CD4-positive, alpha-beta memory T cell (primary cell): ENCODE results near the gene TRIM72. TPM values are rescaled to one million over a fixed set of nuclear protein-coding genes. Genes with fewer than 3 reads are reported as not detected.
"Not testable (repeated sequence)": the region's sequence is repeated elsewhere in the genome, so short reads cannot be mapped to it uniquely, and the experiment has no call there.

Experiments
- CTCF ChIA-PET: fragments of 350-600 bp; sonication (Branson Sonifier 250); formaldehyde crosslinking; loops from one replicate; lab custom pipeline; 2021; ENCODE audit warnings: inconsistent platforms; ENCODE audit not compliant: partially characterized antibody; lab: Charles Lee
- POLR2A ChIA-PET: fragments of 350-600 bp; sonication (Branson Sonifier 250); formaldehyde crosslinking; loops from one replicate; lab custom pipeline; 2021; ENCODE audit not compliant: partially characterized antibody; lab: Charles Lee
- DNase-seq, 5 donors: peaks; one replicate each; pipeline versions ENCODE4 v3.0.0 to v3.0.0-alpha.2; 2020 to 2022; ENCODE audit warnings: mixed read lengths in 1 of 5
- H3K27ac ChIP-seq: one replicate; pipeline ENCODE4 v1.7.0; 2013; ENCODE audit warnings: low read depth, low read length
- H3K27me3 ChIP-seq: 2 replicates; pipeline ENCODE4 v1.7.0; 2013; ENCODE audit warnings: mild to moderate bottlenecking, low read length, moderate library complexity; ENCODE audit not compliant: insufficient read depth
- H3K36me3 ChIP-seq: 2 replicates; pipeline ENCODE4 v1.7.0; 2013; ENCODE audit warnings: mild to moderate bottlenecking, low read length, moderate library complexity; ENCODE audit not compliant: insufficient read depth
- H3K4me1 ChIP-seq: 2 replicates; pipeline ENCODE4 v1.7.0; 2013; ENCODE audit warnings: mild to moderate bottlenecking, low read length, moderate library complexity; ENCODE audit not compliant: insufficient read depth
- H3K4me3 ChIP-seq, 2 donors: one replicate each; pipeline ENCODE4 v1.7.0; 2013; ENCODE audit warnings: low read length in 2 of 2, mild to moderate bottlenecking in 1 of 2
- H3K9me3 ChIP-seq, 2 donors: one replicate each; pipeline ENCODE4 v1.7.0; 2013; ENCODE audit warnings: low read length in 2 of 2, control low read depth in 1 of 2; ENCODE audit not compliant: control insufficient read depth in 1 of 2
- H3K27ac Mint-ChIP-seq, 7 donors: one replicate each; pipeline ENCODE4 v1.8.0; 2020 to 2021; ENCODE audit warnings: mixed read lengths in 7 of 7, mild to moderate bottlenecking in 6 of 7, inconsistent platforms in 3 of 7, moderate library complexity in 3 of 7
- H3K27me3 Mint-ChIP-seq, 2 donors: one replicate each; pipeline ENCODE4 v1.8.0; 2020 to 2021; ENCODE audit warnings: mixed read lengths in 2 of 2
- H3K36me3 Mint-ChIP-seq, 2 donors: one replicate each; pipeline ENCODE4 v1.8.0; 2020 to 2021; ENCODE audit warnings: mixed read lengths in 2 of 2, inconsistent platforms in 1 of 2, mild to moderate bottlenecking in 1 of 2
- H3K4me1 Mint-ChIP-seq, 4 donors: one replicate each; pipeline ENCODE4 v1.8.0; 2020 to 2021; ENCODE audit warnings: mixed read lengths in 4 of 4, mild to moderate bottlenecking in 1 of 4
- H3K4me3 Mint-ChIP-seq, 8 donors: one replicate each; pipeline ENCODE4 v1.8.0; 2020 to 2021; ENCODE audit warnings: mixed read lengths in 8 of 8, mild to moderate bottlenecking in 7 of 8, moderate library complexity in 6 of 8, inconsistent platforms in 3 of 8
- H3K9me3 Mint-ChIP-seq, 8 donors: one replicate each; pipeline ENCODE4 v1.8.0; 2020 to 2021; ENCODE audit warnings: mixed read lengths in 8 of 8, mild to moderate bottlenecking in 5 of 8, inconsistent platforms in 3 of 8, moderate library complexity in 1 of 8
- intact Hi-C: fragments of 100-400 bp; cut with micrococcal nuclease; formaldehyde crosslinking; loops from one replicate; pipeline ENCODE4 v1.15.1; 2023
- polyA plus RNA-seq, 2 donors: library from polyadenylated mRNA; unstranded; fragments of 300-500 nt; fragmentation: Illumina TruSeq; gene quantifications; one replicate each; pipeline ENCODE4 v1.2.3, GENCODE V29; 2021
- total RNA-seq, 2 experiments: library from RNA; stranded (reverse); gene quantifications; one replicate each; pipeline ENCODE4 v1.2.3, GENCODE V29; 2021

The TRIM72 gene
- total and polyA plus RNA-seq, 4 experiments from 2014 or later: not detected

- DNase-seq: no peak
- H3K27ac Mint-ChIP-seq: no peak overlapping the region
- intact Hi-C loops: no loop called here
- CTCF ChIA-PET: interaction anchor here (0.6 kb wide), 1 partner anchor 24 kb away, joined by 3 read pairs; no protein-coding TSS in a partner anchor
- H3K4me1 ChIP-seq: no peaks in the 10 kb centered on the region
- POLR2A ChIA-PET: no interaction called here
- no peaks in the 10 kb centered on the region for H3K4me1 Mint-ChIP-seq
- H3K36me3 ChIP-seq: no peaks in the 10 kb centered on the region
- H3K36me3 Mint-ChIP-seq: peaks cover 0 to 4% of the 10 kb centered on the region in 2 donors
- no peak overlapping the region for H3K4me3 ChIP-seq
- H3K27me3 ChIP-seq: no peaks in the 10 kb centered on the region
- no peak overlapping the region for H3K27ac ChIP-seq
- no peaks in the 10 kb centered on the region for H3K9me3 Mint-ChIP-seq
- H3K9me3 ChIP-seq: no peaks in the 10 kb centered on the region
- peaks cover 2 to 7% of the 10 kb centered on the region in 2 donors for H3K27me3 Mint-ChIP-seq
- H3K4me3 Mint-ChIP-seq: no peak overlapping the region
Observed at GRCh38 chr16:31273676-31274075, 59.8 kb downstream of the TRIM72 start.

DNA sequence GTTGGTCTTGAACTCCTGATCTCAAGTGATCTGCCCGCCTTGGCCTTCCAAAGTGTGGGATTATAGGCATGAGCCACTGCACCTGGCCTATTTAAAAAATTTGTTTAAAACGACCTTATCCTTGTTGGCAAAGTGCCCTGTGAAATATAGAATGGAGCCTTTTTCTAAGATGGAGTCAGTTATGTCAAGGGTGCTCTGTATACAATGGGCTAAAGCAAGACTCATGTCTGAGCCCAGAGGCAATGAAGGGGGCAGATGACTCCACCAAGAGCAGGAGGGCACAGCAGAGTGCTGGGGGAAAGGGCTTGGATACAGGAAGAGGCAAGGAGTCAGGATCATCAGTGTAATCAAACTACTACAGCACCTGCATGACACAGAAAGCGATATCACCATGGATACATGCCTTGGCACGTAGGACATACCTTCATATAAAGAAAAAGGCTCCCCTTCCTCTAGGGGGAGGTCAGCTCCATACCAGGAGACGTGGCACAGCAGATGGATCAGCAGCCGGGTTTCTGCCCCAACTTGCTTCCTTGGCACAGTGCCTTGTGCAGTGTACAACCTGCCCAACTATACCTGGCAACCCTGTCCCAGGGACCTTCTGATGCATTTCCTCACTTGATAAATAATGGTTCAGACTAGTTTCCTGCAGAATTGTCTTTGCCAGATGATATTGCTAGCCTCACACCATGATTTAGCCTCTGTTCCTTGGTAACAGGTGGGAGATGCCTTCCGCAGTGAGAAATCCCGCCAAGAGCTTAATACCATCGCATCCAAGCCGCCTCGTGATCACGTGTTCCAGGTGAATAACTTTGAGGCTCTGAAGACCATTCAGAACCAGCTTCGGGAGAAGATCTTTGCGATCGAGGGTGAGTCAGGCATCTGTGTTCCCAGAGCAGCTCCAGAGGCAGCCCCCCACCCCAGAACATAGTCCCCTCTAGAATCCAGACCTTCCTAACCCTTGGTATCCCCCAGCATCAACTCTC lies 61.2 kb downstream of the TRIM72 start:
- intact Hi-C loops: no loop called here
- H3K36me3 Mint-ChIP-seq: peaks cover 0 to 7% of the 10 kb centered on the region in 2 donors
- no peaks in the 10 kb centered on the region for H3K27me3 ChIP-seq
- no peak overlapping the region for H3K27ac ChIP-seq
- no peak overlapping the region for H3K4me3 ChIP-seq
- POLR2A ChIA-PET: interaction anchor here (0.9 to 1.1 kb wide), 2 partner anchors 26 to 95 kb away, joined by 3 read pairs; partner anchors contain the start of gene FUS
- no peak overlapping the region for H3K4me3 Mint-ChIP-seq
- H3K4me1 Mint-ChIP-seq: no peaks in the 10 kb centered on the region
- CTCF ChIA-PET: no interaction called here
- no peaks in the 10 kb centered on the region for H3K4me1 ChIP-seq
- no peaks in the 10 kb centered on the region for H3K9me3 Mint-ChIP-seq
- peak overlapping the region in 1 of 7 donors; percentile 65 for H3K27ac Mint-ChIP-seq
- no peaks in the 10 kb centered on the region for H3K36me3 ChIP-seq
- peaks cover 2 to 7% of the 10 kb centered on the region in 2 donors for H3K27me3 Mint-ChIP-seq
- no peaks in the 10 kb centered on the region for H3K9me3 ChIP-seq
- DNase-seq: no peak

DNA sequence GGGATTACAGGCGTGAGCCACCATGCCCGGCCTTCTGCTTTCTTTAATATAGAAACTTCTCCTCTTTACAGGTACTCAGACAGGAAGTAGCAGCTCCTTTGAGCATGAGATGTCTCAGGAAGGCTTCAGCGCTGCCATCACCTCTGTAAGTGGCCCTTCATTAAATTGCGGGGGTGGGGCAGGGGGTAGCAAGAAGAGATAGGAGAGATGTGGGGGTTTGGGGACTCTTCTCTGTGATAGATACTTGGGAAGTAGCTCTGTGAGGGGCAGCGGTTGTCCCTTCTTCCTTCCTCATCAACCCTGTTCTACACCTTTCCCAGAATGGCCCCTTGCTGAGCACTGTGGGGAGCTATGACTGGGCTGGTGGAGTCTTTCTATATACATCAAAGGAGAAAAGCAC lies 62.7 kb downstream of the TRIM72 start:
- intact Hi-C loops: no loop called here
- Mint-ChIP-seq H3K27me3 (peaks cover 2 to 7% of the 10 kb centered on the region in 2 donors), H3K4me1 (no peaks in the 10 kb centered on the region), H3K9me3 (peaks cover 0 to 6% (median 0%) of the 10 kb centered on the region in 8 donors), H3K36me3 (peaks cover under 1 to 10% of the 10 kb centered on the region in 2 donors), H3K4me3 (no peak overlapping the region), H3K27ac (no peak overlapping the region)
- Histone ChIP-seq H3K4me3 (no peak overlapping the region), H3K9me3 (no peaks in the 10 kb centered on the region), H3K36me3 (no peaks in the 10 kb centered on the region), H3K4me1 (no peaks in the 10 kb centered on the region), H3K27me3 (no peaks in the 10 kb centered on the region), H3K27ac (no peak overlapping the region)
- ChIA-PET CTCF (no interaction called here), POLR2A (interaction anchor here (0.9 to 1.1 kb wide), 2 partner anchors 24 to 96 kb away, joined by 3 read pairs; partner anchors contain the start of gene FUS)
- no peak for DNase-seq

DNA sequence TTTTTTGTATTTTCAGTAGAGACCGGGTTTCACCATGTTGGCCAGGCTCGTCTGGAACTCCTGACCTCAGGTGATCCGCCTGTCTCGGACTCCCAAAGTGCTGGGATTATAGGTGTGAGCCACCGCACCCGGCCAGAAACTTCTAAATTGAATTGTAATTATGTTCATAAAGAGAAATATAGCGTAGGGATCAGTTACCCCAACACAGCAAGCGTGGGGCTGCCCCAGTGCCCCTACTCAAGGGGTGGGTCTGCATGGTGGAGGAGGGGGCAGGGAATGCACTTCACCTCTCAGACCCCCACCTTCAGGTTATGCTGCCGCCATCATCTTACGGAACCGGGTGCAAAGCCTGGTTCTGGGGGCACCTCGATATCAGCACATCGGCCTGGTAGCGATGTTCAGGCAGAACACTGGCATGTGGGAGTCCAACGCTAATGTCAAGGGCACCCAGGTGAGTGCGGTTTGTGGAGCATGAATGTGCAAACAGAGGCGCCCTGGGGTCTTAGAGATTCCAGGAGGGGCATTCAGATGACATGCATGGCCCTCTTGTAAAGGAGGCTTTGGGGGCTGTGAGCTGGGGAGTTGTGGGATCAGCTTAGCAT lies 63.8 kb downstream of the TRIM72 start:
- no peaks in the 10 kb centered on the region for H3K27me3 ChIP-seq
- intact Hi-C loops: no loop called here
- Mint-ChIP-seq H3K36me3 (peaks cover 5 to 10% of the 10 kb centered on the region in 2 donors), H3K9me3 (peaks cover 0 to 6% (median 0%) of the 10 kb centered on the region in 8 donors), H3K27me3 (peaks cover 2% of the 10 kb centered on the region in 2 donors), H3K4me3 (no peak overlapping the region), H3K27ac (no peak overlapping the region), H3K4me1 (no peaks in the 10 kb centered on the region)
- no peaks in the 10 kb centered on the region for H3K9me3 ChIP-seq
- ChIA-PET POLR2A (no interaction called here), CTCF (no interaction called here)
- H3K4me3 ChIP-seq: no peak overlapping the region
- no peak overlapping the region for H3K27ac ChIP-seq
- H3K4me1 ChIP-seq: no peaks in the 10 kb centered on the region
- H3K36me3 ChIP-seq: no peaks in the 10 kb centered on the region
- DNase-seq: no peak

GRCh38 chr16:31278853-31279252 lies 64.9 kb downstream of the TRIM72 start:
- H3K36me3 ChIP-seq, H3K4me3 Mint-ChIP-seq, H3K27me3 Mint-ChIP-seq, H3K27ac Mint-ChIP-seq, H3K9me3 ChIP-seq, CTCF ChIA-PET, DNase-seq, POLR2A ChIA-PET, H3K9me3 Mint-ChIP-seq, H3K27me3 ChIP-seq, H3K36me3 Mint-ChIP-seq, H3K4me3 ChIP-seq, H3K4me1 ChIP-seq, H3K27ac ChIP-seq, intact Hi-C loops, H3K4me1 Mint-ChIP-seq: not testable (repeated sequence)

Other genes with a start within 250 kb of the TRIM72 start
- 1 to 10 TPM; 3.6 to 4.3 TPM for gene HSD3B7, start 228.9 kb upstream of the TRIM72 start, total RNA-seq
- gene HSD3B7, start 228.9 kb upstream of the TRIM72 start, polyA plus RNA-seq: 1 to 10 TPM in 1 of 2 donors, under 1 TPM in 1; 0.08 to 1.2 TPM
- gene STX1B, start 203.5 kb upstream of the TRIM72 start, total RNA-seq: 1 to 10 TPM; 1.5 to 2.4 TPM
- not detected for gene STX1B, start 203.5 kb upstream of the TRIM72 start, polyA plus RNA-seq
- gene STX4, start 180.6 kb upstream of the TRIM72 start, total RNA-seq: 100 to 1,000 TPM; 106 to 111 TPM
- gene STX4, start 180.6 kb upstream of the TRIM72 start, polyA plus RNA-seq: 10 to 100 TPM; 21.2 to 33.0 TPM
- gene ZNF668, start 139.9 kb upstream of the TRIM72 start, total RNA-seq: 10 to 100 TPM; 11.7 to 13.6 TPM
- 1 to 10 TPM; 3.0 to 6.8 TPM for gene ZNF668, start 139.9 kb upstream of the TRIM72 start, polyA plus RNA-seq
- gene ZNF646, start 139.7 kb upstream of the TRIM72 start, total RNA-seq: 10 to 100 TPM; 46.9 to 47.0 TPM
- 1 to 10 TPM in 1 of 2 donors, under 1 TPM in 1; 0.77 to 8.9 TPM for gene ZNF646, start 139.7 kb upstream of the TRIM72 start, polyA plus RNA-seq
- gene PRSS53, start 125.2 kb upstream of the TRIM72 start, total RNA-seq: 10 to 100 TPM; 13.3 to 13.5 TPM
- gene PRSS53, start 125.2 kb upstream of the TRIM72 start, polyA plus RNA-seq: under 1 TPM; 0.43 to 0.69 TPM
- 10 to 100 TPM; 48.9 to 51.3 TPM for gene VKORC1, start 119.3 kb upstream of the TRIM72 start, total RNA-seq
- 100 to 1,000 TPM in 1 of 2 donors, 10 to 100 TPM in 1; 93.7 to 114 TPM for gene VKORC1, start 119.3 kb upstream of the TRIM72 start, polyA plus RNA-seq
- gene BCKDK, start 105.7 kb upstream of the TRIM72 start, total RNA-seq: 10 to 100 TPM; 17.0 to 21.1 TPM
- 10 to 100 TPM; 22.3 to 24.3 TPM for gene BCKDK, start 105.7 kb upstream of the TRIM72 start, polyA plus RNA-seq
- 10 to 100 TPM; 90.8 to 94.2 TPM for gene KAT8, start 96.5 kb upstream of the TRIM72 start, total RNA-seq
- 10 to 100 TPM; 37.5 to 68.8 TPM for gene KAT8, start 96.5 kb upstream of the TRIM72 start, polyA plus RNA-seq
- gene PRSS8, start 78.4 kb upstream of the TRIM72 start, total RNA-seq: not detected
- under 1 TPM in 1 of 2 donors, not detected in 1; 0.33 TPM for gene PRSS8, start 78.4 kb upstream of the TRIM72 start, polyA plus RNA-seq
- under 1 TPM; 0.33 to 0.67 TPM for gene PRSS36, start 64.1 kb upstream of the TRIM72 start, total RNA-seq
- gene PRSS36, start 64.1 kb upstream of the TRIM72 start, polyA plus RNA-seq: under 1 TPM; 0.47 to 0.94 TPM
- gene FUS, start 34.0 kb upstream of the TRIM72 start, total RNA-seq: 100 to 1,000 TPM; 500 to 536 TPM
- 100 to 1,000 TPM in 1 of 2 donors, 10 to 100 TPM in 1; 88.1 to 163 TPM for gene FUS, start 34.0 kb upstream of the TRIM72 start, polyA plus RNA-seq
- 10 to 100 TPM; 25.9 to 26.6 TPM for gene PYCARD, start 11.4 kb upstream of the TRIM72 start, total RNA-seq
- 10 to 100 TPM; 52.4 to 60.6 TPM for gene PYCARD, start 11.4 kb upstream of the TRIM72 start, polyA plus RNA-seq
- gene PYDC1, start 3.0 kb downstream of the TRIM72 start, total RNA-seq: not detected
- not detected for gene PYDC1, start 3.0 kb downstream of the TRIM72 start, polyA plus RNA-seq
- 1 to 10 TPM; 1.4 to 2.2 TPM for gene ITGAM, start 45.9 kb downstream of the TRIM72 start, total RNA-seq
- gene ITGAM, start 45.9 kb downstream of the TRIM72 start, polyA plus RNA-seq: 1 to 10 TPM; 2.0 to 2.1 TPM
- gene ITGAX, start 141.1 kb downstream of the TRIM72 start, total RNA-seq: 1 to 10 TPM; 4.6 to 6.3 TPM
- gene ITGAX, start 141.1 kb downstream of the TRIM72 start, polyA plus RNA-seq: under 1 TPM in 1 of 2 donors, not detected in 1; 0.09 TPM
- gene ITGAD, start 179.2 kb downstream of the TRIM72 start, total RNA-seq: not detected
- gene ITGAD, start 179.2 kb downstream of the TRIM72 start, polyA plus RNA-seq: under 1 TPM in 1 of 2 donors, not detected in 1; 0.07 TPM
- not detected for gene COX6A2, start 214.2 kb downstream of the TRIM72 start, total RNA-seq
- gene COX6A2, start 214.2 kb downstream of the TRIM72 start, polyA plus RNA-seq: not detected
- gene ZNF843, start 228.7 kb downstream of the TRIM72 start, total RNA-seq: under 1 TPM; 0.19 to 0.23 TPM
- gene ZNF843, start 228.7 kb downstream of the TRIM72 start, polyA plus RNA-seq: not detected
- gene ARMC5, start 245.4 kb downstream of the TRIM72 start, total RNA-seq: 1 to 10 TPM; 6.5 to 7.0 TPM
- gene ARMC5, start 245.4 kb downstream of the TRIM72 start, polyA plus RNA-seq: 1 to 10 TPM; 4.3 to 6.1 TPM